Endothelial cell of umbilical vein (primary cell): ENCODE results near the gene ELL2. TPM values are rescaled to one million over a fixed set of nuclear protein-coding genes. Genes with fewer than 3 reads are reported as not detected.

Experiments used
- BruUV-seq: library from RNA; stranded (reverse); fragments of 400-500 nt; replicated peaks from 2 replicates; lab custom pipeline; 2021; lab: Mats Ljungman, UMichigan
- CTCF ChIA-PET: fragments of 300-600, 350-600 bp; sonication (Branson Sonifier 250); formaldehyde crosslinking; loops from one replicate; lab custom pipeline; 2021; ENCODE audit warnings: antibody characterized with exemption, inconsistent platforms; lab: Charles Lee
- POLR2A ChIA-PET: fragments of 300-600, 350-600 bp; sonication (Branson Sonifier 250); formaldehyde crosslinking; loops from one replicate; lab custom pipeline; 2021; ENCODE audit warnings: antibody characterized with exemption, inconsistent platforms; lab: Charles Lee
- DNase-seq: peaks from one replicate; pipeline ENCODE4 v3.0.0-alpha.2; 2011; ENCODE audit warnings: low read depth, low spot score
- FAIRE-seq: peaks from 2 replicates; lab custom pipeline; 2011; peaks lifted over from hg19 to GRCh38; lab: Jason Lieb, UNC
- H2AFZ ChIP-seq: 2 replicates; pipeline ENCODE4 v1.6.0; 2012; ENCODE audit warnings: low read depth, low read length, control low read depth, inconsistent platforms
- H3K27ac ChIP-seq: 2 replicates; pipeline ENCODE4 v1.5.1; 2011; ENCODE audit warnings: low read depth, mild to moderate bottlenecking, control low read depth, low read length, moderate library complexity; ENCODE audit not compliant: insufficient read depth
- H3K27me3 ChIP-seq, 2 experiments: 2 replicates each; pipeline versions ENCODE4 v1.6.0 to v1.6.1; 2011; ENCODE audit warnings: low read length in 2 of 2, mixed read lengths in 1 of 2; ENCODE audit not compliant: control insufficient read depth in 2 of 2, insufficient read depth in 2 of 2
- H3K36me3 ChIP-seq, 2 experiments: 2 replicates in 1 of 2; 3 replicates in 1 of 2; pipeline ENCODE4 v1.5.1; 2011; ENCODE audit warnings: low read length in 2 of 2, mild to moderate bottlenecking in 1 of 2, moderate library complexity in 1 of 2; ENCODE audit not compliant: control insufficient read depth in 2 of 2, insufficient read depth in 2 of 2; ENCODE audit errors: extremely low read depth in 1 of 2
- H3K4me1 ChIP-seq: 3 replicates; pipeline ENCODE4 v1.5.1; 2011; ENCODE audit warnings: mild to moderate bottlenecking, low read length; ENCODE audit not compliant: control insufficient read depth, insufficient read depth; ENCODE audit errors: extremely low read depth
- H3K4me2 ChIP-seq: 2 replicates; pipeline ENCODE4 v1.6.1; 2011; ENCODE audit warnings: low read length, control low read depth, mixed read lengths; ENCODE audit not compliant: insufficient read depth
- H3K4me3 ChIP-seq, 3 experiments: fragments of 200-600 bp in 1 of 3; sonication (generic), shearing (Covaris generic) in 1 of 3; replicated peaks in 1 of 3; 2 replicates each; pipeline ENCODE4 v1.5.1; 2011 to 2016; ENCODE audit warnings: control low read depth in 3 of 3, low read length in 3 of 3, mild to moderate bottlenecking in 2 of 3, inconsistent platforms in 1 of 3, low read depth in 1 of 3, moderate library complexity in 1 of 3; ENCODE audit not compliant: insufficient read depth in 1 of 3
- H3K79me2 ChIP-seq: 2 replicates; pipeline ENCODE4 v1.6.0; 2012; ENCODE audit warnings: low read length, inconsistent platforms; ENCODE audit not compliant: control insufficient read depth, insufficient read depth
- H3K9ac ChIP-seq: replicated peaks from 2 replicates; pipeline ENCODE3; 2011; ENCODE audit warnings: low read length, control low read depth; ENCODE audit not compliant: insufficient read depth; ENCODE audit errors: extremely low read depth
- H3K9me1 ChIP-seq: replicated peaks from 3 replicates; pipeline ENCODE4 v1.6.0; 2011; ENCODE audit warnings: mild to moderate bottlenecking, low read length; ENCODE audit not compliant: control insufficient read depth, insufficient read depth; ENCODE audit errors: extremely low read depth
- H3K9me3 ChIP-seq: replicated peaks from 2 replicates; pipeline ENCODE4 v1.5.1; 2012; ENCODE audit warnings: low read length, inconsistent platforms; ENCODE audit not compliant: control insufficient read depth, insufficient read depth
- H4K20me1 ChIP-seq: replicated peaks from 2 replicates; pipeline ENCODE3; 2011; ENCODE audit warnings: mild to moderate bottlenecking, low read length; ENCODE audit not compliant: control insufficient read depth, insufficient read depth; ENCODE audit errors: extremely low read depth
- EZH2 ChIP-seq: IDR thresholded peaks from 2 replicates; pipeline ENCODE4 v1.6.1; 2012; ENCODE audit warnings: borderline replicate concordance, low read depth, mild to moderate bottlenecking, moderate library complexity, low read length, inconsistent platforms; ENCODE audit not compliant: severe bottlenecking
- FOS ChIP-seq: IDR thresholded peaks from 2 replicates; pipeline ENCODE4 v1.6.1; 2011; ENCODE audit warnings: mild to moderate bottlenecking, low read length, moderate library complexity, borderline replicate concordance; ENCODE audit not compliant: insufficient read depth
- GATA2 ChIP-seq: IDR thresholded peaks from 2 replicates; pipeline ENCODE4 v1.7.0; 2011; ENCODE audit warnings: low read depth, mild to moderate bottlenecking, moderate library complexity, mixed read lengths, low read length; ENCODE audit not compliant: insufficient read length, insufficient read depth
- MAX ChIP-seq: IDR thresholded peaks from 2 replicates; pipeline ENCODE4 v1.6.1; 2011; ENCODE audit not compliant: insufficient read depth, insufficient read length
- POLR2A ChIP-seq: IDR thresholded peaks from 2 replicates; pipeline ENCODE4 v1.6.1; 2012; ENCODE audit warnings: low read depth, mild to moderate bottlenecking, control low read depth, low read length
- POLR2AphosphoS5 ChIP-seq: IDR thresholded peaks from 2 replicates; pipeline ENCODE4 v1.6.1; 2012; ENCODE audit warnings: low read depth, mild to moderate bottlenecking, control low read depth, low read length, moderate library complexity; ENCODE audit not compliant: insufficient read depth
- dilution Hi-C: fragments of 300-500 bp; cut with MboI; formaldehyde crosslinking; loops from one replicate; pipeline ENCODE4 v1.15.0; 2019; ENCODE audit warnings: low sequenced_read_pairs; ENCODE audit not compliant: extremely low pct_ligation_motif_present
- intact Hi-C: fragments of 100-400 bp; cut with micrococcal nuclease; formaldehyde crosslinking; loops from one replicate; pipeline ENCODE4 v1.10.0; 2022
- polyA plus RNA-seq, 4 experiments: library from polyadenylated mRNA; depleted of rRNA in 3 of 4; stranded (reverse) in 3 of 4; unstranded in 1 of 4; fragments of >200 nt; gene quantifications; 2 replicates each; pipeline versions ENCODE4 v1.2.1 to v1.2.3, GENCODE V29; 2011 to 2012; ENCODE audit warnings: missing spikeins in 1 of 4
- total RNA-seq: library from RNA; stranded (reverse); gene quantifications from 2 replicates; pipeline ENCODE4 v1.2.3, GENCODE V29; 2021
- TF ChIP-seq, protein P1 (sequence below), 2 donors: IDR thresholded peaks; 1 replicate in 1 of 2; 2 replicates in 1 of 2; pipeline ENCODE4 v1.5.1; 2011; ENCODE audit warnings: low read length in 2 of 2, mild to moderate bottlenecking in 2 of 2, moderate library complexity in 2 of 2, control low read depth in 1 of 2, inconsistent platforms in 1 of 2, low read depth in 1 of 2; ENCODE audit not compliant: insufficient read depth in 1 of 2; ENCODE audit errors: extremely low read depth in 1 of 2

Gene ELL2
- total and polyA plus RNA-seq, 2 donors (not counting 3 experiments of a cell fraction or from before 2014, with no cell fraction given), result 6.8 to 26.0 TPM

DNA sequence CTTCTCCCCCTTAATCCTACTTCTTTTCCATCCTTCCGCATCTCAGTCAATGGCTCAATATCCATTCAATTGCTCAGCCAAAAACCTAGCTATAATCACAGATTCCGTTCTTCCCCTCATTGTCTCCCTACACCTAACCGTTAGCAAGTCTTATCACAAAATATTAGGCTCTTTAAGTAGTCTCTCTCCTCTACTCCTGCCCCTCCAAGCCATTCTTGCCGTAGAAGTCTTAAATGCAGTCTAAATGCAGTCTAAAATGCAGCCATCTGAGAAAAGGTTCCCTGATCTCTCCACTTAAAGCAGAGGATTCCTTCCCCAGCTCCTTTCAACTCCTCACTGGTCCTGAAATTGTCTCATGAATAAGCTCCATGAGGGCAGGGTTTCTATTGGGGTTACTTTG, 57.8 kb downstream of the ELL2 start:
- Histone ChIP-seq H3K27me3 (no peaks in the 10 kb centered on the region), H3K9me1 (no peaks in the 10 kb centered on the region), H3K36me3 (no peaks in the 10 kb centered on the region), H3K9me3 (no peaks in the 10 kb centered on the region), H2AFZ (no peak overlapping the region), H3K79me2 (peaks cover 1% of the 10 kb centered on the region), H3K4me2 (no peak overlapping the region), H3K27ac (no peak overlapping the region), H4K20me1 (no peaks in the 10 kb centered on the region), H3K4me3 (no peak overlapping the region), H3K4me1 (peaks cover 8% of the 10 kb centered on the region), H3K9ac (no peak overlapping the region)
- ChIA-PET CTCF (interaction anchor here (1.1 kb wide), 1 partner anchor 432 kb away, joined by 3 read pairs; no protein-coding TSS in a partner anchor), POLR2A (no interaction called here)
- dilution Hi-C loops, result no loop called here
- DNase-seq, result no peak
- TF ChIP-seq MAX, result no peak
- TF ChIP-seq POLR2A, result no peak
- TF ChIP-seq GATA2, result no peak
- no peak for TF ChIP-seq POLR2AphosphoS5
- TF ChIP-seq FOS, result no peak
- TF ChIP-seq EZH2, result no peak
- TF ChIP-seq, protein P1, sequence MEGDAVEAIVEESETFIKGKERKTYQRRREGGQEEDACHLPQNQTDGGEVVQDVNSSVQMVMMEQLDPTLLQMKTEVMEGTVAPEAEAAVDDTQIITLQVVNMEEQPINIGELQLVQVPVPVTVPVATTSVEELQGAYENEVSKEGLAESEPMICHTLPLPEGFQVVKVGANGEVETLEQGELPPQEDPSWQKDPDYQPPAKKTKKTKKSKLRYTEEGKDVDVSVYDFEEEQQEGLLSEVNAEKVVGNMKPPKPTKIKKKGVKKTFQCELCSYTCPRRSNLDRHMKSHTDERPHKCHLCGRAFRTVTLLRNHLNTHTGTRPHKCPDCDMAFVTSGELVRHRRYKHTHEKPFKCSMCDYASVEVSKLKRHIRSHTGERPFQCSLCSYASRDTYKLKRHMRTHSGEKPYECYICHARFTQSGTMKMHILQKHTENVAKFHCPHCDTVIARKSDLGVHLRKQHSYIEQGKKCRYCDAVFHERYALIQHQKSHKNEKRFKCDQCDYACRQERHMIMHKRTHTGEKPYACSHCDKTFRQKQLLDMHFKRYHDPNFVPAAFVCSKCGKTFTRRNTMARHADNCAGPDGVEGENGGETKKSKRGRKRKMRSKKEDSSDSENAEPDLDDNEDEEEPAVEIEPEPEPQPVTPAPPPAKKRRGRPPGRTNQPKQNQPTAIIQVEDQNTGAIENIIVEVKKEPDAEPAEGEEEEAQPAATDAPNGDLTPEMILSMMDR (IDR thresholded peaks at IDR 0.05; ENCODE audit: extremely low read depth in 1 of 2, insufficient read depth in 1 of 2, low read depth in 1 of 2, low read length in 2 of 2), result no peak
- intact Hi-C loops, result loop anchor here (5.0 kb wide), 1 partner anchor 353 kb away; no protein-coding TSS in a partner anchor
- BruUV-seq, result no TSS peak
- FAIRE-seq, result no peak
